DMS79 treated with DMSO at 0.1 percent for 48 hours (cell line): ENCODE data around the gene HEATR9.

Experiments used
- DNase-seq: peaks from one replicate; lab custom pipeline; 2025; lab: John Stamatoyannopoulos, UW

Gene HEATR9

DNA sequence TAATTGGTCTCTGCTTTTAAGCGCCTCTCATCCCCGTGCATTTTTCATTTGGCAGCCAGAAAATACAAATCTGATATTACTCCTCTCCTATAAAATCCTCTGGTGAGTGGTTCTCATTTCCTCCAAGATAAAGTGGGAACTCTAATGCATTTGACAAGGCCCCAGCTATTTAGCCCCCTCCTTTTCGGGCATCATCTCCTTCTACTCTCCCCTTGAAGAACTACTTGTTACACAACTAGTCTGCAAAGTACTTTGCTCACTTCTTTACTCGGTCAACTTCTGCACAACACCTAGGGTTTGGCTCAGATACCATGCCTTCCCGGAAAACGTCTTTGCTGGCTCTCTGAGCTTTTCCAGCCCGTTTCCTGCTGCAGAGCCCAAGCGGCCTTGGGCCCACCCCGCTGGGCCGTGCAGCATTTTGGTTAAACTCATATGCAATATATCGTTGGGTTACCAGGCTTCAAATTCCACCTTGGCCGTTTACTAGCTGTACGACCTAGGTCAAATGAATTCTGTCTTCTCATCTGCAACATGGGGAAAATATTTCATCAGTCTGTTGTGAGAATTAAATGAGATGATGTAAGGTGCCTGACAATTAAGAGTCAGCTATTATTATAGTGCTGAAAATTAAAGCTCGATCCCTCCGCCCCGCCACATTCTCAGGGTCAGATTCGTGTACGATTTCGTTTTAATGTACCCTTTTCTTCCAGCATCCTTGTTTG lies 60.3 kb downstream of the HEATR9 start:
- DNase-seq, result no peak

GRCh38 chr17:35807371-35808144 lies 61.1 kb downstream of the HEATR9 start:
- DNase-seq, result no peak
